ENCODE results near the gene MED12L.

Gene MED12L

DNA sequence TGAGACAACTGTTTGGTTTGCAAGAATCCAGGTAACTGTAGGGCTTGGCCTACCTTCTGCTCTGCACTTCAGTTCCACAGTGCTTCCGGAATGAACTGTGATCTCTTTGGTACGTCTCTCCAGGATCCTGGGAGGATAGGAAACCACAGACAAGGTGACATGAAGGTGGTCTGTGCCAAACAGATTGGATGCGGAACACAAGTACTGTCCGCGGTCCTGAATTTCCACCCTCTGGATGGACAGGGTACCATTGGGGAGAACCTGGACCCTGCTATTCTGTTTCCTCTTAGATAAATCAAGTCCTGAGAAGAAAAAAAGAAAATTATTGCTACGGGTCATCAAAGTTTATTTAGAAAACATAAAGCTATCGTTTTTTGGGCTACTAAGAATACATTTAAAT is 358.1 kb downstream of the MED12L start:
- no peaks in the 10 kb centered on the region for H3K9me3 ChIP-seq (ENCODE audit: control insufficient read depth, low read length)
- H3K36me3 ChIP-seq (ENCODE audit: control insufficient read depth, insufficient read depth, low read length), result no peaks in the 10 kb centered on the region
- no peaks in the 10 kb centered on the region for H3K27me3 ChIP-seq (replicated peaks; ENCODE audit: control insufficient read depth, insufficient read depth, low read length, poor library complexity, severe bottlenecking)
- no peak overlapping the region for H3K4me3 ChIP-seq (ENCODE audit: insufficient read depth, low read depth, low read length, poor library complexity, severe bottlenecking)
- no peaks in the 10 kb centered on the region for H3K4me1 ChIP-seq (ENCODE audit: control insufficient read depth, insufficient read depth, low read length, poor library complexity, severe bottlenecking)
- no peak for DNase-seq
- H3K27ac ChIP-seq (ENCODE audit: insufficient read depth, low read length, poor library complexity, severe bottlenecking), result no peak overlapping the region

- Histone ChIP-seq H3K27ac (ENCODE audit: insufficient read depth, low read length, poor library complexity, severe bottlenecking) (no peak overlapping the region), H3K27me3 (replicated peaks; ENCODE audit: control insufficient read depth, insufficient read depth, low read length, poor library complexity, severe bottlenecking) (no peaks in the 10 kb centered on the region), H3K9me3 (ENCODE audit: control insufficient read depth, low read length) (no peaks in the 10 kb centered on the region), H3K4me1 (ENCODE audit: control insufficient read depth, insufficient read depth, low read length, poor library complexity, severe bottlenecking) (no peaks in the 10 kb centered on the region), H3K36me3 (ENCODE audit: control insufficient read depth, insufficient read depth, low read length) (no peaks in the 10 kb centered on the region), H3K4me3 (ENCODE audit: insufficient read depth, low read depth, low read length, poor library complexity, severe bottlenecking) (no peak overlapping the region)
- DNase-seq, result no peak
These were observed 360.0 kb downstream of the MED12L start for GRCh38 chr3:151445273-151446001.

GRCh38 chr3:151446002-151446340 is 360.5 kb downstream of the MED12L start:
- H3K27me3 ChIP-seq (replicated peaks; ENCODE audit: control insufficient read depth, insufficient read depth, low read length, poor library complexity, severe bottlenecking), result no peaks in the 10 kb centered on the region
- H3K4me1 ChIP-seq (ENCODE audit: control insufficient read depth, insufficient read depth, low read length, poor library complexity, severe bottlenecking), result no peaks in the 10 kb centered on the region
- no peak overlapping the region for H3K4me3 ChIP-seq (ENCODE audit: insufficient read depth, low read depth, low read length, poor library complexity, severe bottlenecking)
- H3K27ac ChIP-seq (ENCODE audit: insufficient read depth, low read length, poor library complexity, severe bottlenecking), result no peak overlapping the region
- H3K36me3 ChIP-seq (ENCODE audit: control insufficient read depth, insufficient read depth, low read length), result no peaks in the 10 kb centered on the region
- DNase-seq, result no peak
- H3K9me3 ChIP-seq (ENCODE audit: control insufficient read depth, low read length), result no peaks in the 10 kb centered on the region

GRCh38 chr3:151452368-151452767 is 366.9 kb downstream of the MED12L start:
- Histone ChIP-seq H3K9me3 (ENCODE audit: control insufficient read depth, low read length) (no peaks in the 10 kb centered on the region), H3K36me3 (ENCODE audit: control insufficient read depth, insufficient read depth, low read length) (no peaks in the 10 kb centered on the region)

DNA sequence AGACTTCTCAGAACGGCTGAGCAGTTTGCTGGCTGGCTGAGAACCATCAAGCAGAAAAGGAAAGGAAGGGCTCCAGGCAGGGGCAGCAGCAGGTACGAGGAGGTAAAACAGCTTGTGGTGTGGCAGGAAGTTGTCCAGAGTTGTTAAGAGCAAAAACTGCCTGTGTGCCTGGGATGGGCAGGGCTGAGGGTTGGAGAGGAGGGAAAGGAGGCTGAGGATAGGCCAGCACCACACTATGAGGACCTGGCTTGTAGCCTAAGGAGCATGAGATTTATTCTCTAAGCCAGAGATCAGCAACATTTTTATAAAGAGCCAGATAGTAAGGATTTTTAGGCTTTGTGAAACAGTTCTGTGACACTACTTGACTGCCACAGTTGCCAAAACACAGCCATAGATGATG is 367.4 kb downstream of the MED12L start:
- Histone ChIP-seq H3K9me3 (ENCODE audit: control insufficient read depth, low read length) (no peaks in the 10 kb centered on the region), H3K36me3 (ENCODE audit: control insufficient read depth, insufficient read depth, low read length) (no peaks in the 10 kb centered on the region), H3K4me1 (ENCODE audit: control insufficient read depth, insufficient read depth, low read length, poor library complexity, severe bottlenecking) (no peaks in the 10 kb centered on the region), H3K27me3 (replicated peaks; ENCODE audit: control insufficient read depth, insufficient read depth, low read length, poor library complexity, severe bottlenecking) (no peaks in the 10 kb centered on the region), H3K4me3 (ENCODE audit: insufficient read depth, low read depth, low read length, poor library complexity, severe bottlenecking) (no peak overlapping the region), H3K27ac (ENCODE audit: insufficient read depth, low read length, poor library complexity, severe bottlenecking) (no peak overlapping the region)
- DNase-seq, result no peak

More at GRCh38 chr3:151452368-151452767, 366.9 kb downstream of the MED12L start:
- Histone ChIP-seq H3K27me3 (replicated peaks; ENCODE audit: control insufficient read depth, insufficient read depth, low read length, poor library complexity, severe bottlenecking) (no peaks in the 10 kb centered on the region), H3K27ac (ENCODE audit: insufficient read depth, low read length, poor library complexity, severe bottlenecking) (no peak overlapping the region), H3K4me3 (ENCODE audit: insufficient read depth, low read depth, low read length, poor library complexity, severe bottlenecking) (no peak overlapping the region), H3K4me1 (ENCODE audit: control insufficient read depth, insufficient read depth, low read length, poor library complexity, severe bottlenecking) (no peaks in the 10 kb centered on the region)
- no peak for DNase-seq

DNA sequence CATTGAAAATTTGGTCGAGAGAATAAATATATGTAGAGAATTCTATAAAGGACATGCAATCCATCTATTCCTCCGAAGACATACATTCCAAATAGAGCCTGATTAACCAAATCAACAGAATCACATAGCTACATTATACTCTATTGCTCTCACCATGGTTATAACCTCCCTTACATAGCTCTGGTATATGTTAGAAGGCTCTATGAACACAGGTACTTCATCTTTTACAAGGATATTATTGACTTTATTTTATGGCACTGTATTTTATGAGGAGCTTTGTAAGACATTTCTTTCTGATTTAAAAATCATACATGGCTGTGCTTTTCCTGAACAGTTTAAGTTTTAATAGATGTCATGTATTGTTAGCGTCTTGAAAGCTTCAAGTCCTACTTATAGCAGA is 370.6 kb downstream of the MED12L start:
- H3K4me3 ChIP-seq (ENCODE audit: insufficient read depth, low read depth, low read length, poor library complexity, severe bottlenecking), result no peak overlapping the region
- H3K4me1 ChIP-seq (ENCODE audit: control insufficient read depth, insufficient read depth, low read length, poor library complexity, severe bottlenecking), result no peaks in the 10 kb centered on the region
- no peaks in the 10 kb centered on the region for H3K9me3 ChIP-seq (ENCODE audit: control insufficient read depth, low read length)
- no peak for DNase-seq
- H3K27me3 ChIP-seq (replicated peaks; ENCODE audit: control insufficient read depth, insufficient read depth, low read length, poor library complexity, severe bottlenecking), result no peaks in the 10 kb centered on the region
- no peak overlapping the region for H3K27ac ChIP-seq (ENCODE audit: insufficient read depth, low read length, poor library complexity, severe bottlenecking)
- no peaks in the 10 kb centered on the region for H3K36me3 ChIP-seq (ENCODE audit: control insufficient read depth, insufficient read depth, low read length)

DNA sequence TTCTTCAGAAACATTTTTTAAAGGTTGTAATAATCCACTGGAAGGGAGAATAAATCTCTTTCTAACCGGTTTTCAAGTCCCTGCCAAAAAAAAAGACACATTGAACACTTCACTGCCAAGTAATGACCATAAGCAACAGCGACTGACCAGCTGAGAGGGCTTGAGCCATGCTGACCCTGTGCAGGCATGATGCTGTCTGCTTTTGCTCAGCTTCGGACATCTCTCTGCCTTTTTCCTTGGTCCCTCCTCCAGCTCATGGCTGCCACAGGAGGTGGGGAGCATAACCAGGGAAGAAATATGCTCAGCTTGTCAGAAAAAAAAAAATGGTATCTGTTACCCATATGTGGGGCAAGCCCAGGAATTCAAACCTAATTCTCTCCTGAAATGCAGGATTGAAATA is 373.9 kb downstream of the MED12L start:
- H3K4me3 ChIP-seq (ENCODE audit: insufficient read depth, low read depth, low read length, poor library complexity, severe bottlenecking), result no peak overlapping the region
- no peaks in the 10 kb centered on the region for H3K27me3 ChIP-seq (replicated peaks; ENCODE audit: control insufficient read depth, insufficient read depth, low read length, poor library complexity, severe bottlenecking)
- no peaks in the 10 kb centered on the region for H3K4me1 ChIP-seq (ENCODE audit: control insufficient read depth, insufficient read depth, low read length, poor library complexity, severe bottlenecking)
- DNase-seq, result no peak
- H3K36me3 ChIP-seq (ENCODE audit: control insufficient read depth, insufficient read depth, low read length), result no peaks in the 10 kb centered on the region
- no peaks in the 10 kb centered on the region for H3K9me3 ChIP-seq (ENCODE audit: control insufficient read depth, low read length)
- no peak overlapping the region for H3K27ac ChIP-seq (ENCODE audit: insufficient read depth, low read length, poor library complexity, severe bottlenecking)

GRCh38 chr3:151460228-151460627 is 374.8 kb downstream of the MED12L start:
- H3K36me3 ChIP-seq (ENCODE audit: control insufficient read depth, insufficient read depth, low read length), result no peaks in the 10 kb centered on the region
- H3K4me1 ChIP-seq (ENCODE audit: control insufficient read depth, insufficient read depth, low read length, poor library complexity, severe bottlenecking), result no peaks in the 10 kb centered on the region
- DNase-seq, result no peak
- no peak overlapping the region for H3K4me3 ChIP-seq (ENCODE audit: insufficient read depth, low read depth, low read length, poor library complexity, severe bottlenecking)
- H3K9me3 ChIP-seq (ENCODE audit: control insufficient read depth, low read length), result no peaks in the 10 kb centered on the region
- H3K27ac ChIP-seq (ENCODE audit: insufficient read depth, low read length, poor library complexity, severe bottlenecking), result no peak overlapping the region
- no peaks in the 10 kb centered on the region for H3K27me3 ChIP-seq (replicated peaks; ENCODE audit: control insufficient read depth, insufficient read depth, low read length, poor library complexity, severe bottlenecking)

- Histone ChIP-seq H3K27me3 (replicated peaks; ENCODE audit: control insufficient read depth, insufficient read depth, low read length, poor library complexity, severe bottlenecking) (no peaks in the 10 kb centered on the region), H3K4me1 (ENCODE audit: control insufficient read depth, insufficient read depth, low read length, poor library complexity, severe bottlenecking) (no peaks in the 10 kb centered on the region), H3K27ac (ENCODE audit: insufficient read depth, low read length, poor library complexity, severe bottlenecking) (no peak within 1 kb of the TSS), H3K36me3 (ENCODE audit: control insufficient read depth, insufficient read depth, low read length) (no peaks in the 10 kb centered on the region), H3K4me3 (ENCODE audit: insufficient read depth, low read depth, low read length, poor library complexity, severe bottlenecking) (no peak within 1 kb of the TSS), H3K9me3 (ENCODE audit: control insufficient read depth, low read length) (no peaks in the 10 kb centered on the region)
- DNase-seq, result no peak
These were observed 375.4 kb downstream of the MED12L start, which contains the start of gene IGSF10 for GRCh38 chr3:151460774-151461450. IGSF10 (minus strand) TSS chr3:151461061; CDS start chr3:151458709, 2,352 bp downstream.

GRCh38 chr3:151462278-151462780 is 376.9 kb downstream of the MED12L start:
- H3K4me1 ChIP-seq (ENCODE audit: control insufficient read depth, insufficient read depth, low read length, poor library complexity, severe bottlenecking), result no peaks in the 10 kb centered on the region
- no peak for DNase-seq
- no peaks in the 10 kb centered on the region for H3K9me3 ChIP-seq (ENCODE audit: control insufficient read depth, low read length)
- no peak overlapping the region for H3K4me3 ChIP-seq (ENCODE audit: insufficient read depth, low read depth, low read length, poor library complexity, severe bottlenecking)
- no peak overlapping the region for H3K27ac ChIP-seq (ENCODE audit: insufficient read depth, low read length, poor library complexity, severe bottlenecking)
- no peaks in the 10 kb centered on the region for H3K36me3 ChIP-seq (ENCODE audit: control insufficient read depth, insufficient read depth, low read length)
- no peaks in the 10 kb centered on the region for H3K27me3 ChIP-seq (replicated peaks; ENCODE audit: control insufficient read depth, insufficient read depth, low read length, poor library complexity, severe bottlenecking)
